ENCODE results near the gene TUBGCP4. TPM values are rescaled to one million over a fixed set of nuclear protein-coding genes. Genes with fewer than 3 reads are reported as not detected.
A peak's percentile ranks its signal among the peaks of the same experiment; 100 is the strongest.

TUBGCP4 gene
- total and polyA plus RNA-seq, 9 of the 15 experiments (the other 6 are each of a cell fraction or from before 2014, with no cell fraction given) = 10.7 to 50.2 (median 29.6) TPM

GRCh38 chr15:43370975-43371974 lies at the start of gene TUBGCP4, which contains the start of gene ZSCAN29 (continued):
- TF ChIP-seq PTBP1 (IDR thresholded peaks at IDR 0.05; ENCODE audit: low read depth, low read length) = no peak
- TF ChIP-seq ZFP91 (CRISPR knock-in tag; IDR thresholded peaks at IDR 0.05) = no peak
- 0 out of 2 replicates have a peak, but pooled peaks have one; percentile 20 for TF ChIP-seq CEBPG (CRISPR knock-in tag; IDR thresholded peaks at IDR 0.05)
- no peak for TF ChIP-seq CEBPG (tag; conservative IDR thresholded peaks at IDR 0.05 in 1 of 2, IDR thresholded peaks at IDR 0.05 in 1 of 2)
- peak; percentile 44 for TF ChIP-seq KDM5B (IDR thresholded peaks at IDR 0.05; ENCODE audit: insufficient replicate concordance, low read depth, low read length)
- TF ChIP-seq CTCF (IDR thresholded peaks at IDR 0.05 in 2 of 3, conservative IDR thresholded peaks at IDR 0.05 in 1 of 3; ENCODE audit: insufficient read depth in 2 of 3, low read depth in 1 of 3, low read length in 3 of 3) = peak; percentile 66 to 72 (median 71)
- TF ChIP-seq SRSF3 (IDR thresholded peaks at IDR 0.05; ENCODE audit: insufficient read depth, low read length) = no peak
- no peak for TF ChIP-seq RAD21 (CRISPR knock-in tag; conservative IDR thresholded peaks at IDR 0.05 in 1 of 2, IDR thresholded peaks at IDR 0.05 in 1 of 2)
- no peak; the same call in 1 of the 2 replicates for TF ChIP-seq MTA2 (IDR thresholded peaks at IDR 0.05; ENCODE audit: low read depth)
- no peak for TF ChIP-seq ZNF143 (CRISPR knock-in tag; IDR thresholded peaks at IDR 0.05)
- TF ChIP-seq ADNP (tag; IDR thresholded peaks at IDR 0.05) = no peak
- TF ChIP-seq HSF4 (CRISPR knock-in tag; IDR thresholded peaks at IDR 0.05; ENCODE audit: borderline replicate concordance) = no peak
- TF ChIP-seq CBFA2T2 (conservative IDR thresholded peaks at IDR 0.05) = no peak
- no peak for TF ChIP-seq ZNF507 (tag; conservative IDR thresholded peaks at IDR 0.05)
- no peak for TF ChIP-seq ESRRB (CRISPR knock-in tag; IDR thresholded peaks at IDR 0.05; ENCODE audit: borderline replicate concordance)
- peak; percentile 53; the same call in 1 of the 2 replicates for TF ChIP-seq JUN (IDR thresholded peaks at IDR 0.05; ENCODE audit: borderline replicate concordance, low read depth, low read length)
- no peak for TF ChIP-seq JUN (CRISPR knock-in tag; IDR thresholded peaks at IDR 0.05; ENCODE audit: borderline replicate concordance)
- no peak for TF ChIP-seq SREBF2 (CRISPR knock-in tag; IDR thresholded peaks at IDR 0.05)

Measured in K562 (cell line).